ENCODE measurements around the gene CDH12.
"Not testable (repeated sequence)": the region's sequence is repeated elsewhere in the genome, so short reads cannot be mapped to it uniquely, and the experiment has no call there.

CDH12 gene

DNA sequence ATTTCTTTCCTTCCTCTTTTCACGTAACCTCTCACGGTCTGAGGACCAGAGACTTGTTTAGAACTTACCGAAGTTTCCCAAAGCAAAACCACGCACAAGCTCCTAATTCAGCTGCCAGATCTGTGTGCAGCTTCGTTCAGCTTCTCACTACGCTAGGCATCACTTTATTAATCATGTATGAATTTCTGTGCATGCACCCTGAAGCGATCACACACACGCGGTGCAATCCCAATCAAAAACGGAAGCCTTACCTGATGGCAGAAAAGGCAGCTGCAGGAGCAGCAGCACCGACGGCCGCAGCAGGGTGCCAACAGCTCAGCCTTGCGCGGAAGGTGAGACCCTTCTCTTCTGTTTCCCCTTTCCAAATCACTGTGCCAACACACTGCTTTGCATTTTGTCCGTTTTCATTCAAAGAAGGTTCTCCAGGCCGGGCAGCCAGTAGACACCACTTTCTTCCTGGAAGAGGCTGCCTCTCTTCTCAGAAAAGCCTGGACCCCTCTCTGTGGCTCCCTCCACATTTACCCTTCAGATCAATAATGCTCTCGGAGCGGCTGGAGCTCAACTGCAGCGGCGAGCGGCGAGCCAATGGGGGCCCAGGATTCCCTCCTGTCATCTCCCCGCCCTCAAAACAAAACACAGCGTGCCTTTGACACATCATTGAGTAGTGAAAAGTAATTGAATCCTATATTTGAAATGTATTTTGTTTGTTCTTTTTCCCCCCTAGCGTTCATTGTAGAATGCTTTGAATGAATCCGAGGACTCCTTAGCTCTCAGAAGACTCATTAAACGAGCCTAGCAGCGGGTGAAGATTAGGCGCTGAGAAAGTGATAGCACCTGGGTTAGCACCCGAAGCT lies at the start of gene CDH12:
Gene CDH12, minus strand, starts transcription at position 538 of the 854 bp plus-strand sequence.
- Histone ChIP-seq H3K9me3 (replicated peaks in 1 of 11) (no peaks in the 10 kb centered on the region), H3K4me3 (peak within 1 kb of the TSS; percentile 1 to 50 (median 39); a peak in 14 of 20 replicates), H3K9ac (no peak within 1 kb of the TSS; a peak in 1 of 22 replicates), H3K36me3 (no peaks in the 10 kb centered on the region), H3K27me3 (peaks cover 0 to 6% (median 0%) of the 10 kb centered on the region in 11 experiments; a peak in 4 of 22 replicates), H3K27ac (no peak within 1 kb of the TSS), H3K4me2 (peak within 1 kb of the TSS; percentile 54 to 86 (median 71)), H3K4me1 (peaks cover 0 to 12% (median 10%) of the 10 kb centered on the region in 10 experiments; a peak in 11 of 20 replicates), H4K20me1 (no peaks in the 10 kb centered on the region)
- TF ChIP-seq Cebpa-rat (IDR thresholded peaks at IDR 0.05): no peak

DNA sequence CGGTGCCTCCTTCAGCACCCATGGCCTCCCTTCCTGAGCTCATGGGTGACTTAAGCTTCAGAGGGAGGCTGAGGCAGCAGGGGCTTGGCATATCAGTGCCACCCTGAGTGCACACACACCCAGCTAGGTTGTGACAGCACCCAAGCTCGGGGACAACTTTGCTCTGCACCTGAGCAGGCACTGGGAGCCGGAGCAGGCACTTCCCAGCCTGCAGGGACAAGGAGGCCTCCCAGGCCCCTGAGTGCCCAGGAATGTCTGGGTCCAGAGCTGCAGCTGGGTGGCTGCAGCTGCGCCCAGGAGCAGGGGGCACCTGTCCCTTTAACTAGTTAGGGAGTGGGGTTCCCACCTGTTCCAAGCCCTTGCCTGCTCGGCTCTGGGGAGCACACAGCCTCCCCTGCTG lies 48.7 kb upstream of the CDH12 start:
- H3K27ac ChIP-seq: no peak overlapping the region
- no peak overlapping the region for H3K4me2 ChIP-seq
- peaks cover 14 to 17% (median 15%) of the 10 kb centered on the region in 11 experiments; a peak in 17 of 22 replicates for H3K9me3 ChIP-seq (replicated peaks in 1 of 11)
- H3K4me3 ChIP-seq: no peak overlapping the region
- H4K20me1 ChIP-seq: no peaks in the 10 kb centered on the region
- H3K27me3 ChIP-seq: no peaks in the 10 kb centered on the region
- no peak overlapping the region for H3K9ac ChIP-seq
- peaks cover 0 to 9% (median 2%) of the 10 kb centered on the region in 10 experiments; a peak in 6 of 20 replicates for H3K4me1 ChIP-seq
- TF ChIP-seq Cebpa-rat (IDR thresholded peaks at IDR 0.05): no peak
- H3K36me3 ChIP-seq: no peaks in the 10 kb centered on the region

DNA sequence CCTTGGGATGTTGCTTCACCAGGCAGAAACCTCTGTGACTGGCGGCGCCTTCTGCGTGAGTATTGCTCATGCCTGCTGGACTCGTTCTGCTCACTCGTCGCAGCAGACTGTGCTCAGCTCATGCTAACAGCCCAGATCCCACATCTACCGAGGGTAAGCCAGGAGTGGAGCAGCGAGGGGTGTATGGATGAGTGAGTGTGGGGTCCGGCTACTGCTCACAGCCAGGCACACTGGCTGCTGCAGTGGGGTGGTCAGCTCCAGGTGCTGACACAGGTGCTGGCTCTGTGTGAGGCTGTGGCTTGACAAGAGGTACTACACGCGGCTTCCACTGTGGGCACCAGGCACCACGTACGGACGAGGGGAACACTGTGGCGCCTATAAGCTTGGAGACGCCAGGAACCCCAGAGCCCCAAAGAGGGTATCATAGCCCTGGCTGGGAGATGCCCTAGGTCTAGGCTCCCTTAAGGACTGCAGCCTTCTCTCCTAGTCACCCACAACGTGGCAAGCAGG lies 47.7 kb upstream of the CDH12 start:
- H3K4me1 ChIP-seq: peaks cover 0 to 9% (median 5%) of the 10 kb centered on the region in 10 experiments; a peak in 11 of 20 replicates
- no peak overlapping the region for H3K9ac ChIP-seq
- H3K27me3 ChIP-seq: no peaks in the 10 kb centered on the region
- no peak overlapping the region for H3K27ac ChIP-seq
- H3K4me3 ChIP-seq: no peak overlapping the region
- no peaks in the 10 kb centered on the region for H3K36me3 ChIP-seq
- no peaks in the 10 kb centered on the region for H4K20me1 ChIP-seq
- no peak overlapping the region for H3K4me2 ChIP-seq
- TF ChIP-seq Cebpa-rat (IDR thresholded peaks at IDR 0.05): no peak
- H3K9me3 ChIP-seq (replicated peaks in 1 of 11): peaks cover 14 to 17% (median 15%) of the 10 kb centered on the region in 11 experiments; a peak in 17 of 22 replicates

DNA sequence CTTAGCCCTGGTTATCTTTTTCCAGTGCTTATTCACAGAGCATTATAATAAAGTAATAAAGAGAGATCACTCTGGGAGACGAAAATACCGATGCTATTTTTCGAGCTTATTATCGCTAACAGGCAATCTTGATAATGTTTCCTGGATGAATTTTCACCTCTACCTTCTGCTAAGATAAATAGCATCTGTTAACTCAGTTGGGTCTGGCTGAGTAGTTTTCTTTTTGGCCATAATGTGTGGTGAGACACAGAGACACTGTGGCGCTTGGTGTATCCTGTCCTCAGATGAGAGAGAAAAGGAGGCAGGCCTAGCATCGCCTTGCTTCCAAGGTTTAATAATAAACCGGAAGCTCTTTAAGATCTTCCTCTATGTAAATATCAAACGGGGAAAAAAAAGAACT lies 46.2 kb upstream of the CDH12 start:
- H4K20me1 ChIP-seq: no peaks in the 10 kb centered on the region
- peaks cover 0 to 14% (median 0%) of the 10 kb centered on the region in 10 experiments; a peak in 5 of 20 replicates for H3K4me1 ChIP-seq
- TF ChIP-seq Cebpa-rat (IDR thresholded peaks at IDR 0.05): no peak
- H3K27me3 ChIP-seq: no peaks in the 10 kb centered on the region
- H3K9me3 ChIP-seq (replicated peaks in 1 of 11): peaks cover 14 to 17% (median 15%) of the 10 kb centered on the region in 11 experiments; a peak in 17 of 22 replicates
- H3K27ac ChIP-seq: no peak overlapping the region
- H3K4me2 ChIP-seq: no peak overlapping the region
- no peaks in the 10 kb centered on the region for H3K36me3 ChIP-seq
- H3K9ac ChIP-seq: no peak overlapping the region
- H3K4me3 ChIP-seq: no peak overlapping the region

DNA sequence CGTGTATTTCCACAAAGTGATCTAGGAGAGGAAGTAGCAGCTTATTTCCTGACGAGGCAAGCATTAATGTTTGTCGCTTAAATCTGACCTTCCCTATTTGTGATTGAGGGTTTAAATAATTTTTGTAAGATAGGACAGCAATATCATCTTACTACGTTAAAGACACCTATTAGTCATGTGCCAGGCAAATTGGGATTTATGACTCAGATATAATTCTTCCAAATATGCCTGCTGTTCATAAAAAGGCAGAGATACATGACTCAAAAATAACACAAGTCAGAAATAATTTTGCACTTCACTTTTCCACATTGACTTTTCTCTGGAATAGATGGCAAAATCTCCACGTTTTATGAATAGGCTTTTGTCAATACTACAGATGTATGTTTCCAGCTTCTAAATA lies 43.0 kb upstream of the CDH12 start:
- no peak overlapping the region for H3K4me3 ChIP-seq
- H3K27me3 ChIP-seq: no peaks in the 10 kb centered on the region
- H3K4me1 ChIP-seq: peaks cover 0 to 14% (median 0%) of the 10 kb centered on the region in 10 experiments; a peak in 5 of 20 replicates
- H3K27ac ChIP-seq: no peak overlapping the region
- H3K9me3 ChIP-seq (replicated peaks in 1 of 11): peaks cover 4 to 7% (median 6%) of the 10 kb centered on the region in 11 experiments; a peak in 17 of 22 replicates
- H4K20me1 ChIP-seq: no peaks in the 10 kb centered on the region
- H3K9ac ChIP-seq: no peak overlapping the region
- no peaks in the 10 kb centered on the region for H3K36me3 ChIP-seq
- peak overlapping the region in 1 of 11 experiments; percentile 20; a peak in 2 of 22 replicates for H3K4me2 ChIP-seq
- TF ChIP-seq Cebpa-rat (IDR thresholded peaks at IDR 0.05): no peak

DNA sequence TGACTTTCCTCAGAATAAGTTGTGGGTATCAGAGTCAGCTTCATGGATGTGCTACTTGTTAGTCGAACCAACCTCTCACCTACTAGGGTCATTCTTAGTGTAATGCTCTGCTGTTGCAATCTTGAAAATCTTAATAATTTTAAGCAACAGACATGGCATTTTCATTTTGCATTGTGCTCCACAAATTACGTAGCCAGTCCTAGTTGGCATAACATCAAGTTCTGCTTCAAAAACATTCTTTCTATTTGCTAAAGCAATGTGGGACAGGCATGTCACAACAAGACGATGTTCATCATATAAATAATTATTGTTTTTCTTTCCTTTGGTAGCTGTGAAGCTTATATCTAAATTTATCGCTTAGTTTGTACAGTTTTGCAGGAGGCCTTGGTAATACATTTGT lies 39.3 kb upstream of the CDH12 start:
- H3K9me3 ChIP-seq (replicated peaks in 1 of 11): no peaks in the 10 kb centered on the region
- H3K27ac ChIP-seq: no peak overlapping the region
- no peak overlapping the region for H3K4me2 ChIP-seq
- no peaks in the 10 kb centered on the region for H3K27me3 ChIP-seq
- no peak overlapping the region for H3K9ac ChIP-seq
- TF ChIP-seq Cebpa-rat (IDR thresholded peaks at IDR 0.05): no peak
- H4K20me1 ChIP-seq: no peaks in the 10 kb centered on the region
- H3K36me3 ChIP-seq: no peaks in the 10 kb centered on the region
- peaks cover 0 to 14% (median 0%) of the 10 kb centered on the region in 10 experiments; a peak in 5 of 20 replicates for H3K4me1 ChIP-seq
- H3K4me3 ChIP-seq: no peak overlapping the region

DNA sequence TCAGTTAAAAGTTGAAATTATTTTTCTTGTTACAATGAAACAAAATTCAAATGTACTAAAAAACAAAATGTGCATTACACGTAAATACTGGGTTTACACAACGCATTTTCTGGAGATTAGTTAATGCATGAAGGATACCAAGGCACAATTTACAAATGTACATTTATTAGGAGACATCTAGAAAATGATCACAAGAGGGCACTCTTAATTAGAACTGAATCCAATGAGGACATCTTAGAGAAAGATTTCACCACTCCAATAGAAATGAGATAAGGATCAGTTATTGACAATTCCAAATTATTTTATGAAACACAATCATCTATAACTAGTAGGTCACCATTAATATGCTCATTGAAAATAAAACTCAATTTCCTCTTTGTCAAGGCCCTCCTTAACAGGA lies 36.6 kb upstream of the CDH12 start:
- no peaks in the 10 kb centered on the region for H4K20me1 ChIP-seq
- no peaks in the 10 kb centered on the region for H3K4me1 ChIP-seq
- no peaks in the 10 kb centered on the region for H3K9me3 ChIP-seq (replicated peaks in 1 of 11)
- no peaks in the 10 kb centered on the region for H3K36me3 ChIP-seq
- H3K27me3 ChIP-seq: no peaks in the 10 kb centered on the region
- H3K27ac ChIP-seq: no peak overlapping the region
- no peak overlapping the region for H3K4me2 ChIP-seq
- H3K9ac ChIP-seq: no peak overlapping the region
- no peak overlapping the region for H3K4me3 ChIP-seq
- TF ChIP-seq Cebpa-rat (IDR thresholded peaks at IDR 0.05): no peak

DNA sequence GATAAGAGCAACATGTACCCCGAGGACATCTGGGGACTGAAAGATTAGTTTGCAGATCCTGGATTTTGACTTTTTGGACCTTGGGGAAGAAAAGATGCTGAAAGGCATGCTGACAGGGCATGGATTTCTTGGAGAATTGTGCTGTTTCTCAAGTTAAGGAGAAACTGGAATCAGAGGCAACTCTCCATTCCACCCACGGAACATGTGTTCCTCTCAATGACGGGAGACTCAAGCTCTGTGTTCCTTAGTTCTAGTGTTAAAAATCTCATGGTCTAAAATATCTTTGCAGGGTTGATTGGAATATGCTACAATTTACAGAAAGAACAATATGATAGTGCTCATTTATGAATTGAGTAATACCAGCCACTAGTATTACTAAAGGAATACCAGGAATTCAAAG lies 34.4 kb upstream of the CDH12 start:
- H3K36me3 ChIP-seq: no peaks in the 10 kb centered on the region
- no peak overlapping the region for H3K9ac ChIP-seq
- no peaks in the 10 kb centered on the region for H4K20me1 ChIP-seq
- H3K27me3 ChIP-seq: no peaks in the 10 kb centered on the region
- H3K4me2 ChIP-seq: no peak overlapping the region
- H3K4me3 ChIP-seq: no peak overlapping the region
- no peaks in the 10 kb centered on the region for H3K4me1 ChIP-seq
- TF ChIP-seq Cebpa-rat (IDR thresholded peaks at IDR 0.05): no peak
- no peak overlapping the region for H3K27ac ChIP-seq
- no peaks in the 10 kb centered on the region for H3K9me3 ChIP-seq (replicated peaks in 1 of 11)

DNA sequence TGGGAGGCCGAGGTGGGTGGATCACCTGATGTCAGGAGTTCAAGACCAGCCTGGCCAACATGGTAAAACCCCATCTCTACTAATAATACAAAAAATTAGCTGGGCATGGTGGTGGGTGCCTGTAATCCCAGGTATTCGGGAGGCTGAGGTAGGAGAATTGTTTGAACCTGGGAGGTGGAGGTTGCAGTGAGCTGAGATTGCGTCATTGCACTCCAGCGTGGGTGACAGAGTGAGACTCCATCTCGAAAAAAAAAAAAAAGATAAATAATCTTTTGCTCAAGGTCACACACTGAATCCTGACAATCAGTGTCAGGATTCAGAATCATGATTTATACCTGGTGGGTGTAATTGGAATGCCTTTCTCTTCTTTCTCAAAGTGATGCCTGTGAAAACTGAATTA lies 5.8 kb upstream of the CDH12 start:
- H3K9me3 ChIP-seq (replicated peaks in 1 of 11); H3K4me1 ChIP-seq; H3K9ac ChIP-seq; H3K27ac ChIP-seq; H3K27me3 ChIP-seq; H4K20me1 ChIP-seq; H3K36me3 ChIP-seq; H3K4me2 ChIP-seq; H3K4me3 ChIP-seq: not testable (repeated sequence)
